Keratinocyte (primary cell): Measurements from ENCODE around the gene AXIN1.

Experiments used
- CTCF ChIP-seq, 3 experiments: IDR thresholded peaks in 1 of 3; conservative IDR thresholded peaks in 1 of 3; optimal IDR thresholded peaks in 1 of 3; 2 replicates in 2 of 3; 3 replicates in 1 of 3; pipeline versions ENCODE3 to v1.5.1; 2011; ENCODE audit warnings: low read length in 3 of 3, mild to moderate bottlenecking in 3 of 3, moderate library complexity in 2 of 3, control low read depth in 1 of 3, inconsistent platforms in 1 of 3; ENCODE audit not compliant: insufficient read depth in 2 of 3; ENCODE audit errors: extremely low read depth in 1 of 3
- EZH2 ChIP-seq: IDR thresholded peaks from one replicate; pipeline ENCODE4 v1.6.1; 2012; ENCODE audit warnings: inconsistent platforms, mild to moderate bottlenecking, low read length, moderate library complexity

DNA sequence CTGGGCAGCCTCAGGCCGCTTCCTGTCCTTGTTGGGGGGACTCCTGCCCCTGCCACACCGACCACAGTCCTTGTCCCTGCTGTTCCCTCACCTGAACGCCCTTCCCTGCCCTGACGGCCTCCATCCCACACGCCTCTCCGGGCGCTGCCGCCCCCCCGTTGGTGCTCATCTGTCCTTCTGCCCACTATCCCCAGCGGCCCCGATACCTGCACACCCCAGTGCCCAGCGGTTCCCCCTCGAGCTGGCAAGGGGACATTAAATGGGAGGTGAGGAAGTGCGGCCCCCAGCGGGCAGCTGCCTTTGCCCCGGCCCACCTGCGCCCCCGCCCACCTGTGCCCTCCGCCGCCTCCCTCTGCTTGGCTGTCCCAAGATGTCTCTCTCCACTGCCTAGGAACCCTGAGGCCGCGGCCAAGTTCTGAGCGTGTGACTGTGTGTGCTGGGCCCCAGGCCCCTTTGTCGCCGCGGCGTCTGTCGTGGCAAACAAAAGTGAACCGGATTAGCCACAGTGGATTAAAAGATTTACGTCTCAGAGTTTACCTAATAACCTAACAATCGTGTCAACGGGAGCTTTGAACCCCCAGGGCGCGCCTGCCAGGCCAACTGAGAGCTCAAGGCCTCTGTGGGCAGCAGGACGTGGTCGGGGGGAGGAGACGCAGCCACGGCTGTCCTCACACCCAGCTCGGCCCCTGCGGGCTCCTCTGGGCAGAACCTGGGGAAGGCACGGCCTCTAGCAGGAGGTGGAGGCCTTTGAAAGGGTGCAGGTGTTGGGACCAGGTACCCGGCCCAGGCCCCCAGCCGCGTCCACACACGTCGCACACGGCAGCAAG lies 7.6 kb upstream of the AXIN1 start:
- no peak for TF ChIP-seq EZH2
- TF ChIP-seq CTCF (optimal IDR thresholded peaks at IDR 0.05 in 1 of 3, IDR thresholded peaks at IDR 0.05 in 1 of 3, conservative IDR thresholded peaks at IDR 0.05 in 1 of 3; ENCODE audit: extremely low read depth in 1 of 3, insufficient read depth in 2 of 3, low read length in 3 of 3) = no peak
